ENCODE results near the gene DHRSX.

The DHRSX gene

DNA sequence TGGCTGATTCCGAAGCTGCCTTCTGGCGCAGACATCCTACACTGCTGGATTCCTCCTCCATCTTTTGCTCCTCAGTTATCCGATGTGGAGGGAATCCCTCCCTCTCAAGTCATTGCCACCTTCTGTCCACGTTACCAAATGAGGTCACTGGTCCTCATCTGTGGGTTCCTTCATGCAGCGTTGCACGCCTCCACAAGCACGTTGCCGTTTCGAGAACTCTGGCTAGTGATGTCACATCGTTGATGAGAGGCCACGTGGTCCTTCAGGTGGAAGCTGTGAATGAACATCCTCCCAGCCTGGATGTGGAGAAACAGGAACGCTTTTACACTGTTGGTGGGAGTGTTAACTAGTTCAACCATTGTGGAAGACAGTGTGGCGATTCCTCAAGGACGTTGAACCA is 323.2 kb downstream of the DHRSX start:
- Histone ChIP-seq H4K20me1 (0 out of 22 replicates have a peak, but pooled peaks cover 0 to 4% (median 0%) of the 10 kb centered on the region in 11 experiments), H3K4me1 (peaks cover 19 to 34% (median 31%) of the 10 kb centered on the region in 10 experiments), H3K27ac (no peak overlapping the region), H3K4me2 (no peak overlapping the region), H3K9ac (no peak overlapping the region), H3K27me3 (no peaks in the 10 kb centered on the region), H3K4me3 (no peak overlapping the region), H3K9me3 (replicated peaks in 1 of 11) (no peaks in the 10 kb centered on the region), H3K36me3 (no peaks in the 10 kb centered on the region)
- TF ChIP-seq Cebpa-rat (IDR thresholded peaks at IDR 0.05), result no peak

DNA sequence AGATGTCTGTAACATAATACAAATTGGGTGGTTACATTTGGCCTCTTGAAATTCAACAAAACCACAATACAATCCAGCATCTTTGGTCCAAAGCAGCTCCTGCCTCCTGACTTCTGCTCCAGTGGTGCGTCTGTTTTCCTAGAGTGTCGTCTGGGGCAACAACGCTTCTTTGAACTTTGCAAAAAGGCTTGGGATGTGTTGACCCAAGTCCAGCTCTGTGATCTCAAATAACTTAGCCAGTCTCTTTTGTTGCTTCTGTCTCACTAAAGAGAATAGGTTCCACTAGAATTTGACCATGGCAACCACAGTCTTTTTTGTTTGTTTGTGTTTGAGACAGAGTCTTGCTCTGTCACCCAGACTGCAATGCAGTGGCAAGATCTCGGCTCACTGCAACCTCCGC is 324.0 kb downstream of the DHRSX start:
- no peak overlapping the region for H3K4me2 ChIP-seq

DNA sequence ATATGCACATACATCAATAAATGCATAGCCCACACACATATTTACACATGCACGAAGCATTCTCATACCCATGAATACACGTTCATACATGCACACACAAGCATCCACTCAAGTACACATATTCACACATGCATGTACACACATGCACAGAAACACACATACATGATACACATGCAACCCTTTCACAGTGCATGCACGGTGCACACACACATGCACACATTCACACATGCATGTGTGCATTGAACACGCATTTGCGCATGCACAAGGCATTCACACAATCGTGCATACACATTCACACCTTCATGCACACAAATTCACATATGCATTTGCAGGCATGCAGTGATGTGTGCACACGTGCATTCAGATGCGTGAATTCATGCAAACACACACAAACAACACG is 324.5 kb downstream of the DHRSX start:
- TF ChIP-seq Cebpa-rat (IDR thresholded peaks at IDR 0.05), result no peak
- no peak overlapping the region for H3K4me3 ChIP-seq
- no peaks in the 10 kb centered on the region for H3K27me3 ChIP-seq
- H3K4me1 ChIP-seq, result peaks cover 19 to 34% (median 31%) of the 10 kb centered on the region in 10 experiments
- no peak overlapping the region for H3K9ac ChIP-seq
- H3K4me2 ChIP-seq, result no peak overlapping the region
- H4K20me1 ChIP-seq, result 0 out of 22 replicates have a peak, but pooled peaks cover 0 to 4% (median 0%) of the 10 kb centered on the region in 11 experiments
- no peaks in the 10 kb centered on the region for H3K9me3 ChIP-seq (replicated peaks in 1 of 11)
- H3K36me3 ChIP-seq, result no peaks in the 10 kb centered on the region
- no peak overlapping the region for H3K27ac ChIP-seq

More for the DNA sequence above, 324.0 kb downstream of the DHRSX start:
- H3K4me1 ChIP-seq, result peaks cover 19 to 34% (median 31%) of the 10 kb centered on the region in 10 experiments
- no peaks in the 10 kb centered on the region for H3K36me3 ChIP-seq
- no peaks in the 10 kb centered on the region for H3K27me3 ChIP-seq
- no peak overlapping the region for H3K27ac ChIP-seq
- no peak for TF ChIP-seq Cebpa-rat (IDR thresholded peaks at IDR 0.05)
- 0 out of 22 replicates have a peak, but pooled peaks cover 0 to 4% (median 0%) of the 10 kb centered on the region in 11 experiments for H4K20me1 ChIP-seq
- no peaks in the 10 kb centered on the region for H3K9me3 ChIP-seq (replicated peaks in 1 of 11)
- H3K4me3 ChIP-seq, result no peak overlapping the region
- H3K9ac ChIP-seq, result no peak overlapping the region

DNA sequence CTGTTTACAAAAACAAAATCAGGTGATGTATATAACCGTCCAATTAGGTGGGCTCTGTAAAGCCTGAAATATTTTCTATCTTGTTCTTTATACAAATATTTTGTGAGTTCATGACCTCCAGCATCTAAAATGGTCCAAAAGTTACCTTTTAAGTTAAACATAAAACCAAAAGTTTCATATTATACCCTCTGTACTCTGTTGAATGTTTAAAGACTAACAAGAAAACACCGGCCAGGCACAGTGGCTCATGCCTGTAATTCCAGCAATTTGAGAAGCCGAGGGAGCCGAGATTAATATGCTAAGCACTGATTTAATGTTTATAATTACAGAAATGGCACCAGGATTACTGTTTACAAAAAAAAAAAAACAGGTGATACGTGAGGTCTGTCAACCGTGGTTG is 328.4 kb downstream of the DHRSX start:
- no peaks in the 10 kb centered on the region for H3K27me3 ChIP-seq
- no peak overlapping the region for H3K9ac ChIP-seq
- no peak for TF ChIP-seq Cebpa-rat (IDR thresholded peaks at IDR 0.05)
- H3K4me3 ChIP-seq, result no peak overlapping the region
- H3K4me1 ChIP-seq, result peaks cover 7 to 20% (median 15%) of the 10 kb centered on the region in 10 experiments; a peak in 18 of 20 replicates
- 0 out of 22 replicates have a peak, but pooled peaks cover 0 to 4% (median 0%) of the 10 kb centered on the region in 11 experiments for H4K20me1 ChIP-seq
- H3K36me3 ChIP-seq, result no peaks in the 10 kb centered on the region
- H3K4me2 ChIP-seq, result no peak overlapping the region
- no peak overlapping the region for H3K27ac ChIP-seq
- H3K9me3 ChIP-seq (replicated peaks in 1 of 11), result peaks cover 0 to 15% (median 9%) of the 10 kb centered on the region in 11 experiments; a peak in 8 of 22 replicates
